GM19324 (cell line): ENCODE data around the gene KSR2.

Experiments
- ATAC-seq: cut with Tn5 transposase; IDR thresholded peaks from one replicate; pipeline ENCODE4 v1.9.1; 2021; ENCODE audit warnings: mild to moderate bottlenecking, moderate library complexity; ENCODE audit not compliant: unreplicated experiment, low FRiP score

KSR2 gene

GRCh38 chr12:117590999-117591398, 377.8 kb downstream of the KSR2 start:
- ATAC-seq: no peak

- no peak for ATAC-seq
Measured at GRCh38 chr12:117590386-117590785, 378.4 kb downstream of the KSR2 start.

- no peak for ATAC-seq
Measured at GRCh38 chr12:117589021-117589420, 379.8 kb downstream of the KSR2 start.

GRCh38 chr12:117587631-117588287, 381.0 kb downstream of the KSR2 start:
- ATAC-seq: no peak

- ATAC-seq: no peak
Measured at GRCh38 chr12:117583677-117584225, 385.0 kb downstream of the KSR2 start.

- ATAC-seq: no peak
Measured at GRCh38 chr12:117583092-117583491, 385.7 kb downstream of the KSR2 start.

- no peak for ATAC-seq
Measured at GRCh38 chr12:117582135-117582784, 386.5 kb downstream of the KSR2 start.

- ATAC-seq: no peak
Measured at GRCh38 chr12:117580718-117581062, 388.1 kb downstream of the KSR2 start.

- no peak for ATAC-seq
Measured at GRCh38 chr12:117580015-117580717, 388.6 kb downstream of the KSR2 start.

GRCh38 chr12:117577122-117577657, 391.6 kb downstream of the KSR2 start:
- no peak for ATAC-seq

GRCh38 chr12:117576053-117576452, 392.7 kb downstream of the KSR2 start:
- ATAC-seq: no peak

GRCh38 chr12:117574655-117575054, 394.1 kb downstream of the KSR2 start:
- ATAC-seq: no peak

- ATAC-seq: no peak
Measured at GRCh38 chr12:117572755-117573154, 396.0 kb downstream of the KSR2 start.

GRCh38 chr12:117571321-117571720, 397.5 kb downstream of the KSR2 start:
- ATAC-seq: no peak

- ATAC-seq: no peak
Measured at GRCh38 chr12:117570608-117571007, 398.2 kb downstream of the KSR2 start.

- ATAC-seq: peak; percentile 66
Measured at GRCh38 chr12:117567644-117568216, 401.1 kb downstream of the KSR2 start.

- no peak for ATAC-seq
Measured at GRCh38 chr12:117564881-117565280, 403.9 kb downstream of the KSR2 start.

- no peak for ATAC-seq
Measured at GRCh38 chr12:117563706-117564105, 405.1 kb downstream of the KSR2 start.

- no peak for ATAC-seq
Measured at GRCh38 chr12:117563007-117563406, 405.8 kb downstream of the KSR2 start.

GRCh38 chr12:117561990-117562389, 406.8 kb downstream of the KSR2 start:
- ATAC-seq: no peak

GRCh38 chr12:117559978-117560377, 408.8 kb downstream of the KSR2 start:
- no peak for ATAC-seq
